ENCODE data around the gene MCC.

- TF ChIP-seq EZH2 (IDR thresholded peaks at IDR 0.05; ENCODE audit: low read length, unreplicated experiment) (no peak), CTCF (conservative IDR thresholded peaks at IDR 0.05; ENCODE audit: low read depth, low read length) (no peak), EZH2phosphoT487 (IDR thresholded peaks at IDR 0.05; ENCODE audit: borderline replicate concordance, low read length) (no peak)
Measured at GRCh38 chr5:113193311-113193978, 294.8 kb downstream of the MCC start.

Measured in PC-3 (cell line).